Activated T-cell treated with anti-CD3 and anti-CD28 coated beads, Interleukin-2, amount 50 U/mL, for 72 hours (primary cell): ENCODE results near the gene ZNF708. TPM values are rescaled to one million over a fixed set of nuclear protein-coding genes. Genes with fewer than 3 reads are reported as not detected.
"Not testable (repeated sequence)": the region's sequence is repeated elsewhere in the genome, so short reads cannot be mapped to it uniquely, and the experiment has no call there.

Experiments
- ATAC-seq, 2 donors: fragments of 150-1000 bp; cut with Tn5 transposase; replicated peaks in 1 of 2; 2 replicates each; pipeline ENCODE4 v1.10.0; 2021; ENCODE audit warnings: moderate library complexity in 2 of 2, mild to moderate bottlenecking in 1 of 2
- DNase-seq, 2 donors: peaks; one replicate each; pipeline ENCODE4 v3.0.0; 2021 to 2022; ENCODE audit warnings: mixed read lengths in 1 of 2
- H3K27ac Mint-ChIP-seq: one replicate; pipeline ENCODE4 v1.8.0; 2022; ENCODE audit warnings: mild to moderate bottlenecking, moderate library complexity, mixed read lengths
- H3K27me3 Mint-ChIP-seq: one replicate; pipeline ENCODE4 v1.8.0; 2022; ENCODE audit warnings: low read depth, mixed read lengths
- H3K36me3 Mint-ChIP-seq, 2 donors: one replicate each; pipeline ENCODE4 v1.8.0; 2022; ENCODE audit warnings: mixed read lengths in 2 of 2, mild to moderate bottlenecking in 1 of 2; ENCODE audit not compliant: insufficient read depth in 2 of 2
- H3K4me1 Mint-ChIP-seq: one replicate; pipeline ENCODE4 v1.8.0; 2022; ENCODE audit warnings: low read depth, mixed read lengths
- H3K4me3 Mint-ChIP-seq, 2 donors: one replicate each; pipeline ENCODE4 v1.8.0; 2022; ENCODE audit warnings: mild to moderate bottlenecking in 2 of 2, mixed read lengths in 2 of 2, moderate library complexity in 2 of 2
- H3K9me3 Mint-ChIP-seq, 2 donors: one replicate each; pipeline ENCODE4 v1.8.0; 2022; ENCODE audit warnings: mixed read lengths in 2 of 2
- total RNA-seq, 2 donors: library from RNA; stranded (reverse); gene quantifications; one replicate each; pipeline ENCODE4 v1.2.3, GENCODE V29; 2022

Gene ZNF708
- total RNA-seq, 2 donors from 2014 or later = 13.0 to 13.6 TPM

DNA sequence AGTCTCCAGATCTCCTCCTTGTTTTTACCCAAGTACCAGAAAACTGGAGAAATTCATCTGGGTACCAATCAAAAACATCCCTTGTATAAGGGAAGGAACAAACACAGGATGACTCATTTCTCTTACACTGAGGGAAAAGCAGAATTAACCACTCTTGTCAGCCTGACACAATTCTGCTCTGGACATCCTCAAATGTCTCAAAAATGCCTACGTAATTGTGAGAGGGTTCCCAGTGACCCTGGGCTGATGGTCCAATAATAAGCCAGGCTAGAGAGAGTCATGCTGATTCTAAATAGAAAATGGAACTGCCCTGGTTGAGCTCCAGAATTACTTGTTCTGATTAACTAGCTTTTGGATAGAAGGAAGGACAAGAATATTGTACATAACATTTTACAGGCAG is 14.5 kb downstream of the ZNF708 start:
- H3K36me3 Mint-ChIP-seq = peaks cover 9 to 15% of the 10 kb centered on the region in 2 donors
- H3K4me1 Mint-ChIP-seq = peaks cover 24% of the 10 kb centered on the region
- H3K27me3 Mint-ChIP-seq = no peaks in the 10 kb centered on the region
- peak in 1 of 2 donors; percentile 19 for ATAC-seq
- DNase-seq = no peak
- H3K4me3 Mint-ChIP-seq = no peak overlapping the region
- H3K9me3 Mint-ChIP-seq = peaks cover 0 to 3% of the 10 kb centered on the region in 2 donors
- peak overlapping the region; percentile 77 for H3K27ac Mint-ChIP-seq

DNA sequence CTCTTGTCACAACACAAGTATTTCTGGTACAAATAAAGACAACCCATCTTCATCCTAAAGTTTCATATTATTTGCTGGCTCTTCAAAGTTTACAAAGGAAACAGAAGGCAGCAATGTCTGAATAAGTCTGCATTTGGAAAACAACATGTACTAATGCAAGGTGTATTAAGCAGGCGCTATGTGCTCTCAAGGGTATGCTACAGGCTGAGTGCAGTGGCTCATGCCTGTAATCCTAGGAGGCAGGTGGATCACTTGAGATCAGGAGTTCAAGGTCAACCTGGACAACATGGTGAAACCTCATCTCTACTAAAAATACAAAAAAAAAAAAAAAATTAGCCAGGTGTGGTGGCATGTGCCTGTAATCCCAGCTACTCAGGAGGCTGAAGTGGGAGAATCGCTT is 16.4 kb downstream of the ZNF708 start:
- H3K27ac Mint-ChIP-seq, H3K27me3 Mint-ChIP-seq, H3K9me3 Mint-ChIP-seq, H3K4me3 Mint-ChIP-seq, DNase-seq, ATAC-seq: not testable (repeated sequence)
- H3K36me3 Mint-ChIP-seq = peaks cover 10 to 22% of the 10 kb centered on the region in 2 donors
- H3K4me1 Mint-ChIP-seq = peaks cover 34% of the 10 kb centered on the region

DNA sequence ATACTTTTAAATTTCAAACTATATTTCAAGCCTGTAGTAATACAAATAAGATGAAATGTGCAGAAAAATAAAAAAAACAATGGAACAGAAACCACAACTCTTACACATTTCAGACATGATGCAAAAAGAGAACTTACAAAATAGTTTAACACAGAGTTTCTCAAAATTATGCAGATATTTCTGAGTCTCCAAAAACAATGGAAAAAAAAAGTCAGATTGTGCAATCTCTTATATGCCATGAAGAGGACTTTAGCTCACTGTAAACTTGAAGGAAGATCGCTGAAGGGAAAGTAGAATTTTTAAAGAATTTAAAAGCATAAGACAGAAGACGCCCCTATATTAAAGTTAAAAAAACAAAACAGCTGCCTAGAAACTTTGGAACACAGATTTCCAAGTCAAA is 20.4 kb downstream of the ZNF708 start:
- no peak for DNase-seq
- H3K4me1 Mint-ChIP-seq = peaks cover 15% of the 10 kb centered on the region
- peak overlapping the region in 1 of 2 donors; percentile 37 for H3K4me3 Mint-ChIP-seq
- no peaks in the 10 kb centered on the region for H3K27me3 Mint-ChIP-seq
- peaks cover 18 to 50% of the 10 kb centered on the region in 2 donors for H3K36me3 Mint-ChIP-seq
- H3K9me3 Mint-ChIP-seq = peaks cover 0 to 3% of the 10 kb centered on the region in 2 donors
- H3K27ac Mint-ChIP-seq = peak overlapping the region; percentile 92
- no peak for ATAC-seq

DNA sequence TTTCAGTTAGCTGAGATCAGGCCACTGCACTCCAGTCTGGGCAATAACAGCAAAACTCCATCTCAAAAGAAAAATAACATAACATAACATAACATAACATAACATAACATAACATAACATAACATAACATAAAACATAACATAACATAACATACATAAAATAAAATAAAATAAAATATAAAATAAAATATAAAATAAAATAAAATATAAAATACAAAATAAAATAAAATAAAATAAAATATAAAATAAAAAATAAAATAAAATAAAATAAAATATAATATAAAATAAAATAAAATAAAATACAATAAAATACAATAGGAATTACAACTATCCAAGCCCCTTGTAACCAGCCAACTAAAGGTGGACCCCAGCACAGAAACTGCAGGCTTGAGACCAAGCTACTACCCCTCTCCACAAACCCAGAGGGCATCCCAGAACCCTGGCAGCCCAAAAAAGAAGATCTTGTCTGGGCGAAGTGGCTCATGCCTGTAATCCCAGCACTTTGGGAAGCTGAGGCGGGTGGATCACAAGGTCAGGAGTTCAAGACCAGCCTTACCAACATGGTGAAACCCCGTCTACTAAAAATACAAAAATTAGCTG is 22.2 kb downstream of the ZNF708 start:
- peaks cover 15 to 50% of the 10 kb centered on the region in 2 donors for H3K36me3 Mint-ChIP-seq
- not testable (repeated sequence) for H3K27me3 Mint-ChIP-seq, DNase-seq, H3K4me1 Mint-ChIP-seq, H3K27ac Mint-ChIP-seq, H3K4me3 Mint-ChIP-seq, ATAC-seq, H3K9me3 Mint-ChIP-seq

DNA sequence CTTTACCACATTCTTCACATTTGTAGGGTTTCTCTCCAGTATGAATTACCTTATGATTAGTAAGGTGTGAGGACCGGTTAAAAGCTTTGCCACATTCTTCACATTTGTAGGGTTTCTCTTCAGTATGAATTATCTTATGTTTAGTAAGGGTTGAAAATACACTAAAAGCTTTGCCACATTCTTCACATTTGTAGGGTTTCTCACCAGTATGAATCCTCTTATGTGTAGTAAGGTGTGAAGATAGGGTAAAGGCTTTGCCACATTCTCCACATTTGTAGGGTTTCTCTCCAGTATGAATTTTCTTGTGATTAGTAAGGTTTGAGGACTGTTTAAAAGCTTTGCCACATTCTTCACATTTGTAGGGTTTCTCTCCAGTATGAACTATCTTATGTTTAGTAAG is 35.4 kb downstream of the ZNF708 start:
- Mint-ChIP-seq H3K9me3 (peaks cover 16 to 18% of the 10 kb centered on the region in 2 donors), H3K36me3 (peaks cover 26 to 64% of the 10 kb centered on the region in 2 donors)
- not testable (repeated sequence) for H3K4me1 Mint-ChIP-seq, DNase-seq, H3K27me3 Mint-ChIP-seq, ATAC-seq, H3K4me3 Mint-ChIP-seq, H3K27ac Mint-ChIP-seq

DNA sequence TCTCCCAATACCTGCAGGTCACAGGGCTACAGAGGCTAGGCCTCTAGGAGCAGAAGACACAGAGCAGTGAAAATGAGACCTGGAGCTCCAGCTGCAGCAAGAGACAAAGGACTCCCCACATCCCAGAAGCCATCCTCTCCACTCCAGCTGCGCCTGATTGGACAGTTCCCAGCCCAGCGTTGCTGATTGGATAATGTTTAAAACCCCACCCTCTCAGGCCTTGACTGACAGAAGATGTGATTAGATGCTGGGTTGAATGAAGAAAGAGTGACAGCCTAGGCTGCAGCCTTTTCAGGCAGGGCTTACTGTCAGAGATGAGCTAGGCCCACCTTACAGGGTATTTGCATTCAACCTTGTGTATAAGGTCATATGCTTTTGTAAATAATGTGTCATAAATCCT is 59.4 kb downstream of the ZNF708 start:
- H3K27ac Mint-ChIP-seq = no peak overlapping the region
- DNase-seq (no peak), ATAC-seq (no peak)
- H3K9me3 Mint-ChIP-seq = peaks cover 2 to 8% of the 10 kb centered on the region in 2 donors
- H3K4me3 Mint-ChIP-seq = no peak overlapping the region
- H3K36me3 Mint-ChIP-seq = peaks cover 6 to 10% of the 10 kb centered on the region in 2 donors
- H3K4me1 Mint-ChIP-seq = no peaks in the 10 kb centered on the region
- H3K27me3 Mint-ChIP-seq = no peaks in the 10 kb centered on the region

DNA sequence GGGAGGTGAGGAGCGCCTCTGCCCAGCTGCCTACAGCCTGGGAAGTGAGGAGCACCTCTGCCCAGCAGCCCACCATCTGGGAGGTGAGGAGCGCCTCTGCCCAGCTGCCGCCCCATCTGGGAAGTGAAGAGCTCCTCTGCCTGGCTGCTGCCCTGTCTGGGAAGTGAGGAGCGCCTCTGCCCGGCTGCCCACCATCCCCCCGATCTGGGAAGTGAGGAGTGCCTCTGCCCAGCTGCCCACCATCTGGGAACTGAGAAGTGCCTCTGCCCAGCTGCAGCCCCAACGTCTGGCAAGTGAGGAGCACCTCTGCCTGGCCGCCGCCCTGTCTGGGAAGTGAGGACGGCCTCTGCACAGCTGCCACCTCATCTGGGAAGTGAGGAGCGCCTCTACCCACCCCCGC is 64.3 kb downstream of the ZNF708 start:
- DNase-seq (no peak), ATAC-seq (no peak)
- Mint-ChIP-seq H3K36me3 (peaks cover 3 to 6% of the 10 kb centered on the region in 2 donors), H3K4me3 (no peak overlapping the region), H3K27ac (no peak overlapping the region), H3K4me1 (no peaks in the 10 kb centered on the region), H3K27me3 (no peaks in the 10 kb centered on the region), H3K9me3 (peaks cover 0 to 7% of the 10 kb centered on the region in 2 donors)

DNA sequence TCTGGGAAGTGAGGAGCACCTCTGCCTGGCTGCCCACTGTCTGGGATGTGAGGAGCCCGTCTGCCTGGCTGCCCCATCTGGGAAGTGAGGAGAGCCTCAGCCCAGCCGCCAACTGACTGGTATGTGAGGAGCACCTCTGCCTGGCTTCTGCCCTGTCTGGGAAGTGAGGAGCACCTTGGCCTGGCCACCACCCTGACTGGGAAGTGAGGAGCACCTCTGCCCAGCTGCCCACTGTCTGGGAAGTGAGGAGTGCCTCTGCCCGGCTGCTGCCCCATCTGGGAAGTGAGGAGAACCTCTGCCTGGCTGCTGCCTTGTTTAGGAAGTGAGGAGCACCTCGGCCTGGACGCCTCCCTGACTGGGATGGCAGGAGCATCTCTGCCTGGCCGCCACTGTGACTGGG is 64.8 kb downstream of the ZNF708 start:
- DNase-seq (no peak), ATAC-seq (no peak)
- no peak overlapping the region for H3K27ac Mint-ChIP-seq
- peaks cover 0 to 7% of the 10 kb centered on the region in 2 donors for H3K9me3 Mint-ChIP-seq
- peaks cover 3 to 6% of the 10 kb centered on the region in 2 donors for H3K36me3 Mint-ChIP-seq
- no peaks in the 10 kb centered on the region for H3K4me1 Mint-ChIP-seq
- no peak overlapping the region for H3K4me3 Mint-ChIP-seq
- no peaks in the 10 kb centered on the region for H3K27me3 Mint-ChIP-seq

DNA sequence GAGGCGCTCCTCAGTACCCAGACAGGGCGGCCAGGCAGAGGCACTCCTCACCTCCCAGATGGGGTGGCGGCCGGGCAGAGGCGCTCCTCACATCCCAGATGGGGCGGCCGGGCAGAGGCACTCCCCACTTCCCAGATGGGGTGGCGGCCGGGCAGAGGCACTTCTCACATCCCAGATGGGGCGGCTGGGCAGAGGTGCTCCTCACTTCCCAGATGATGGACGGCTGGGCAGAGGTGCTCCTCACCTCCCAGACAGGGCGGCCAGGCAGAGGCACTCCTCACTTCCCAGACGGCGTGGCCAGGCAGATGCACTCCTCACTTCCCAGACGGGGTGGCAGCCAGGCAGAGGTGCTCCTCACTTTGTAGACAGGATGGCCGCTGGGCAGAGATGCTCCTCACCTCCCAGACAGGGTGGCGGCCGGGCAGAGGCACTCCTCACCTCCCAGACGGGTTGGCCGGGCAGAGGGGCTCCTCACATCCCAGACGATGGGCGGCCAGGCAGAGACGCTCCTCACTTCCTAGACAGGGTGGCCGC is 68.3 kb downstream of the ZNF708 start:
- not testable (repeated sequence) for H3K27me3 Mint-ChIP-seq, DNase-seq, H3K4me3 Mint-ChIP-seq, H3K4me1 Mint-ChIP-seq, H3K27ac Mint-ChIP-seq, H3K9me3 Mint-ChIP-seq, H3K36me3 Mint-ChIP-seq, ATAC-seq

DNA sequence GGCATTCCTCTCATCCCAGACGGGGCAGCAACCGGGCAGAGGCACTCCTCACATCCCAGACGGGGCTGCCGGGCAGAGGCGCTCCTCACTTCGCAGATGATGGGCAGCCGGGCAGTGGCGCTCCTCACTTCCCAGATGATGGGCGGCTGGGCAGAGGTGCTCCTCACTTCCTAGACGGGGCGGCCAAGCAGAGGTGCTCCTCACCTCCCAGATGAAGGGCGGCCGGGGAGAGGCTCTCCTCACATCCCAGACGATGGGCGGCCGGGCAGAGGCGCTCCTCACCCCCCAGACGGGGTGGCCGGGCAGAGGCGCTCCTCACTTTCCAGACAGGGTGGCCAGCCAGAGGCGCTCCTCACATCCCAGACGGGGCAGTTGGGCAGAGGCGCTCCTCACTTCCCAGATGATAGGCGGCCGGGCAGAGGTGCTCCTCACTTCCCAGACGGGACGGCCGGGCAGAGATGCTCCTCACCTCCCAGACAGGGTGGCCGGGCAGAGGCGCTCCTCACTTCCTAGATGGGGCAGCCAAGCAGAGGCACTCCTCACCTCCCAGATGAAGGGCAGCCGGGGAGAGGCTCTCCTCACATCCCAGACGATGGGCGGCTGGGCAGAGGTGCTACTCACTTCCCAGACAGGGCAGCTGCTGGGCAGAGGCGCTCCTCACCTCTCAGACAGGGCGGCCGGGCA is 68.9 kb downstream of the ZNF708 start:
- no peak overlapping the region for H3K4me3 Mint-ChIP-seq

DNA sequence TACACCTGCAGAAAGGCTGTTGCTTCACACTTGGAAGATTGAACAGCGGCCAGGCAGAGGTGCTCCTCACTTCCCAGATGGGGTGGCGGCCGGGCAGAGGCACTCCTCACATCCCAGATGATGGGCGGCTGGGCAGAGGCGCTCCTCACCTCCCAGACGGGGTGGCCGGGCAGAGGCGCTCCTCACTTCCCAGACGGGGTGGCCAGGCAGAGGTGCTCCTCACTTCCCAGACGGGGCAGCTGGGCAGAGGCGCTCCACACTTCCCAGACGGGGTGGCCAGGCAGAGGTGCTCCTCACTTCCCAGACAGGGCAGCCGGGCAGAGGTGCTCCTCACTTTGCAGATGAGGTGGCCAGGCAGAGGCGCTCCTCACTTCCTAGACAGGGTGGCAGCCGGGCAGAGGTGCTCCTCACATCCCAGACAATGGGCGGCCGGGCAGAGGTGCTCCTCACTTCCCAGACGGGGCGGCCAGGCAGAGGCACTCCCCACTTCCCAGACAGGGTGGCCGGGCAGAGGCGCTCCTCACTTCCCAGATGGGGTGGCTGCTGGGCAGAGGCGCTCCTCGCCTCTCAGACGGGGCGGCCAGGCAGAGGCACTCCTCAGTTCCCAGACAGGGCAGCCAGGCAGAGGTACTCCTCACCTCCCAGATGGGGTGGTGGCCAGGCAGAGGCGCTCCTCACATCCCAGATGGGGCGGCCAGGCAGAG is 69.6 kb downstream of the ZNF708 start:
- H3K9me3 Mint-ChIP-seq, H3K27me3 Mint-ChIP-seq, H3K27ac Mint-ChIP-seq, ATAC-seq, H3K4me1 Mint-ChIP-seq, DNase-seq, H3K4me3 Mint-ChIP-seq, H3K36me3 Mint-ChIP-seq: not testable (repeated sequence)

More for the DNA sequence above, 68.9 kb downstream of the ZNF708 start:
- no peak for DNase-seq
- Mint-ChIP-seq H3K36me3 (peaks cover 3 to 6% of the 10 kb centered on the region in 2 donors), H3K9me3 (peaks cover 2 to 5% of the 10 kb centered on the region in 2 donors), H3K27ac (no peak overlapping the region), H3K27me3 (no peaks in the 10 kb centered on the region), H3K4me1 (no peaks in the 10 kb centered on the region)
- ATAC-seq = no peak

DNA sequence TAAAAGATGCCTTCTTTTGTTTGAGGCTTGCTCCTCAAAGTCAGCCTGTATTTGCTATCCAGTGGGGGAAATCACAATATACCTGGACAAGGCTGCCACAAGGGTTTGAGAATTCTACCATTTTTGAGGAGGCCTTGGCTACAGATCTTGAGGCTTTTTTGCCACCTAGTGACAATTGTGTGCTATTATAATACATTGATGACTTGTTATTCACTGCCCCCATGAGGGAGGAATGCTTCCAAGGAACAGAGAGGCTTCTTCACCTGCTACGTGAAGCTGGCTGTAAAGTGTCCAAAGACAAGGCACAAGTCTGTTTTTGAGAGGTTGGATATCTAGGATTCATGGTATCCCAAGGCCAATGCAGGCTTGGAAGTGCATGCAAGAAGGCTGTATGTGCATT is 72.5 kb downstream of the ZNF708 start:
- peaks cover 2% of the 10 kb centered on the region in 2 donors for H3K36me3 Mint-ChIP-seq
- peaks cover 2 to 6% of the 10 kb centered on the region in 2 donors for H3K9me3 Mint-ChIP-seq
- no peak overlapping the region for H3K4me3 Mint-ChIP-seq
- ATAC-seq (no peak), DNase-seq (no peak)
- no peaks in the 10 kb centered on the region for H3K27me3 Mint-ChIP-seq
- H3K27ac Mint-ChIP-seq = no peak overlapping the region
- H3K4me1 Mint-ChIP-seq = no peaks in the 10 kb centered on the region
